Measurements from ENCODE around the gene NRBP1.

GRCh38 chr2:27471961-27472360 lies 43.5 kb downstream of the NRBP1 start:
- no peak for TF ChIP-seq CTCF (IDR thresholded peaks at IDR 0.05)
- TF ChIP-seq EZH2 (IDR thresholded peaks at IDR 0.05) = no peak
